ENCODE measurements around the gene CMYA5.
"Not testable (repeated sequence)": the region's sequence is repeated elsewhere in the genome, so short reads cannot be mapped to it uniquely, and the experiment has no call there.

CMYA5 gene

DNA sequence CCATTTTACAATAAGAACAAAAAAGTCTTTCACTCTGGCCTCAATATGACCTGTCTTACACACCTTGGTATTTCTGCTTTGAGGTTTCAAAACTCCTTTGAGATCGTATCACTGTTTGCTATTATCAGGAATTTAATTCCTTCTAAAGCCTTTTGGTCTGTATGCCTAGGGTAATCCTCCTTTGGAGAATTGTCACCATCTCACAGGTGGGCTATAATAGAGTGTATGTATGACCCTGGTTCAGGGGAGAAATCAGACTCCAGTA, 13.7 kb downstream of the CMYA5 start:
- DNase-seq, result no peak

DNA sequence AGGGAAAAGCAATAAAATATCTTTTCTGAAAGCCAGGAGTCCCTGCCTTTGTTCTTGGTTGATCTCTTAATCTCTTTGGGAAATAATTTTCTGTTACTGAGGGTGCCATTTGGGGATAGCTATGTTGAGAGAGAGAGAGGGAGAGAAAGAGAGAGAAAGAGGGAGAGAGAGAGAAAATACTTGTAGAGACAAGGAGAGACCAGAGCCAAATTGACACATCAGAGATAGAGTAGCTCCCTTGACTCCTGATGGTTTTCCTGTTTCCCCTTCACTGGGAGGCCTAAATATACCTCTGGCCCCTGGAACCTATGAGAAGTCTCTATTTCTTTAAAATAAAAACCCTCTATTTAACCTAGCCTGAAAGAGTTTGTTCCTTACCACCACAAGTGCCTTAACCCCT, 14.9 kb downstream of the CMYA5 start:
- no peak for DNase-seq

DNA sequence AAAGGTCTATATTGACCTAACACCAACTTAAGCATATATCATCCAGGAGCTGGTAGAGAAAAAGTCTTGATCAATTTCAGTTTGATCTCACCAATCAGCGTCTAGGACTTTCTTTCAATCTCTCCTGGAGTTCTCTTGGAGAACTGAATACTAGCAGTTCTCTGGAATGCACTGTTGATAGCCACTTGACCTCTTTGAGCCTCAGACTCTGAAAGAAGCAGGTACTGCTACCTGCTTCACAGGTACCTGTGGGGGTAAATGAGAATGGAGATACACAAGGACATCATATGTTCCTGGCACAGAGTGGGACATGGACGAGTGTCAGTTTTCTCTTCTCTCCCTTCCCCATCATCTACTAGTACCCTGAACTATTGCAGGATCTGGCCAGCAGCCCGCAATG, 16.0 kb downstream of the CMYA5 start:
- no peak for DNase-seq

DNA sequence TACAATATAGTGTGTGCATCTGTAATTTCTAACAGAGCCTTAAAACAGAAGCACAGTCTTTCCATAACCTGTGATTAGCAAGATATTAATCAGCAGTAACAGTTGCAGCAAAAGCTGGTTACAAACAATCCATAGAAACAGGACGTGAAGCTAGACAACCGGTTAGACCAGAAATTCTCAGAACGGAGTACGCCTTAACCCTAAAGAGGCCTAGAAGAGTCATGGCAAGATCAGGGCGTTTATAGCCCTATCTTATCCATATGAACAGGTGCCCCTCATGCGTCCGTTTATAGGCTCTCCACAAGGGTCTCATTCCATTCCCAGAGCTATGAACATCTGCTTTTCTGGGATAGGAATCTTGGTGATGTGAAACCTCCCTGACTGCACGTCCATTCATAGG, 16.7 kb downstream of the CMYA5 start:
- not testable (repeated sequence) for DNase-seq

DNA sequence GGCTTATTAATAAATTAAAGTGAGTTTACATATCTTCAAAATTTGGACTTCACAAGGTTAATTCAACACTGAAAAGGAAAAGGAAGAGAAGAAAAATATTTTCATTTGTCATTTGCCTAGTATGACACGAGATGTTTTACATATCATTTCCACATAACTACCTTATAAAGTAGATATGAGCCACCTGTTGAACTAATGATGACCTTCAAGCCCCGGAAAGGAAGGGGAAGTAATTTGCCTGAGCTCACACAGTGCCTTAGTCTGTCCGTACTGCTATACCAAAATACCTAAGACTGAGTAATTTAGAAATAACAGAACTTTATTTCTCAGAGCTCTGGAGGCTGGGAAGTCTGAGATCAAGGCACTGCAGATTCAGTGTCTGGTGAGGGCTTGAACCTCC, 17.9 kb downstream of the CMYA5 start:
- no peak for DNase-seq

DNA sequence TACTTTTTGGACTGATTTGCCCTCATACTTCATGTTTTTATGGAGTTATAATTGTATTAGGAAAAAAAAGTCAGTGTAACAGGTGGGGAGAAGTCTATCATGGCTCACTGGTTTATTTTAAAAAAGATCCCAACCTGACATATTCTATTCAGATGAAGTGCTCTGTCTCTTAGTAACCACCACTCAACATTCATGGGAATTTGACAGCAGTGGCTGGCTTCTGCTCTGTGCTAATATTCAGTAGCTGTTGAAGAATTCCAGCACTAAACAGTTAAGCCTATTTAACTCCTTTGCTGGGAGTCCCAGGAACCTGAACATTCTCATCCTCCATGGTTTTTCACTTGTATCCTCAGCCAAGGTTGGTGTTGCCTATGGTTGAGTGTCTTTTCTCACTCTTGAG, 23.1 kb downstream of the CMYA5 start:
- no peak for DNase-seq

DNA sequence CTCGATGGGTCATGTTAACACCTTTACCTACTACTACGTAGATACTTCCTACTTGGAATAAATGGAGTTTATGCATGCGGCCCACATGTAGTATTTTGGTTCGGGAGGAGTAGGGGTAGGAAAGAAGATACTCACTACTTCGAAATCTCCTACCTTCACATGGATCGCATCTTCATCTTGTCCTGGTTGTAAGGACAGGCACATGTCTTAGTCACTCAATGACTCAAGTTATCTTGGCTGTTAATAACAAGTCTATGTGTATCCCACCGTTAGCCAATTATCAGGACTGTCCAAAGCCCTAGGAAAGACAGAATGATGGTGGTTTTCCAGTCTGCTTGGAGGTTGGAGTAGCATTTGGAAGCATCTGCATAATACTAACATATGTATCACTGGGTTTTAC, 24.1 kb downstream of the CMYA5 start:
- DNase-seq, result no peak

DNA sequence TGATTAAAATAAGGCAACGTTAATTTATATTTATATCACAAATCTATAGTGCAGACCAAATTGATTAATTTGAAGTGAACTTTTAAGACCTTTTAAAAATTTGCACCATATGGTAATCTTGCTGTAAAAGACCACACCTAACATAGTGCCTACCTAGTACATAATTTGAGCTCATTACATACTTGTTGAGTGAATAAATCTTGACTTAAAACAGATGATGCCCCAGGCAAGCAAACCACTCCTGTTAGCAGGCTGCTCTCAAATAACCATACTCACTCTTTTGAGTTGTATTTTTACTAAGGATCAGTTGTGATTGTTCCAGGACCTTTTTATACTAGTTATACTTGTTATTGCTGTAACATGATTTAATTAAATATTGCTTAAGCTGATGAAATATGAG, 27.2 kb downstream of the CMYA5 start:
- DNase-seq, result no peak

DNA sequence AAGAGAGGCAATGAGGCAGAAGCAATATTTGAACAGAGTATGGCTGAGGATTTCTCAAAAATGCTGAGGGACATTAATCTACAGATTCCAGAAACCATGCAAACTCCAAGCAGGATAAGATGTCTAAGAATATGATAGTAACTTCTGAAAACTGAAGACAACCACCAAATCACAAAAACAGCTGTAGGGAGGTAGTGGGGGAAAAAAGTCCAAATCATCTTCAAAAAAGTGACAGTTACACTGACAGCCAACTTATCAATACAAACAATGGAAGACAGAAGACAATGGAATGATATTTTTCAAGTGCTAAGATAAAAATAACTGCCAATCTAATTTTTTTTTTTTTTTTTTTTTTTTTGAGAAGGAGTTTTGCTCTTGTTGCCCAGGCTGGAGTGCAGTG, 30.5 kb downstream of the CMYA5 start:
- DNase-seq, result no peak

DNA sequence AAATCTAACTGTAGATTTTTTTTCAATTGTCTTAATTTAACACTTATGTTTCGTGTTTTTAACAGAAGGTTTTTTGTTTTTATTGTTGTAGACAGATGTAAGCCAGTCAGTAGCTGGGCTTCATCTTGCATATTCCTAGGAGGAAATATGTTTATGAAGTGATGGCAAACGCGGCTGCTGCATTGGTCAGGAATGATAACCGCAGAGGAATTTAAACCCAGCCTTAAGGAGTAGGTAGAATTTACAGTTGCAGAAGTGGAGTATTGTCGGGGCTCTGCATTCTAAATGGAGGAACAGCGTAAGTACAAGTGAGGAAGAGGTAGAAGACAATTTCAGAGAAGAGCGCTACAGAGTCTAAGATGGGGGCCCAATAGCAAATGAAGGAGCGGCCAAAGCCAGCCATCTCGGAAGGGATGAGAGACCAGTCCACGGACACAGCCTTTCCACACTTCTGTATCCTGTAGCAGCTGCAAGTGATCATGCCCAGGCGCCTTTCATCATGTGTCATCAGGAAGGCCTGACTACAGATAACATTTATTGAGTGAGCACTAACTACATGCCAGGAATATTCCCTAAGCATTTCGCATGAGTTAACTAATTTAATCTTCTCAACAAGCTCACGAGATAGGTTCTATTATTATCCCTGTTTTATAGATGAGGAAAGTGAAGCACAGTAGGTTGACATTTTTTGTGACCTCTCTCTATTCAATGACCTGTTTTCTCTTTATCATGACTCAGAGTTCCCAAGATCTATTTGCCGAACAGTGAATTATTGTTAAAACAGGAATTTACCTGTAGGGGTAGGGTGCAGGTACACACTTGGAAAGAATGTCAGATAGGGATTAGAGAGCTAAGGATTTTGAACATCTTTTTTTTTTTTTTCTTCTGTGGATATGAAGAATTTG, 38.1 kb downstream of the CMYA5 start:
- no peak for DNase-seq

DNA sequence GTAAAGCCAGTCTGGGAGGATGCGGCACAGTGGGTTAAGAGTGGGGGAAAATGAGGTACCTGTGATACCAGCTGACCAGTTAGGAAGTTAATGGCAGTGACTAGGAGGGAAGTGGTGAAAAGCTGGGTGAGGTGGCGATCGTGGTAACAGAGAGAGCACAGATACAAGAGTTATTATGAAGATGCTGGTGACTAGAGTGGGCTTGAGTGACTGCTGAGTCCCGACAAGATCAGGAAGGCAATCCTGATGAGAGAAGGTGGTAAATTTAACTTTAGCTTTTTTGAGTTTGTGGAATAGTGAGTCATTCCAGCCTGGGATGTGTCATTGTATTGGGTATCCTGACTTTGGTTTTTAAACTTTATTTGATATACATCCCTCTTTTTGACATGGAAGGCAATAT, 38.8 kb downstream of the CMYA5 start:
- DNase-seq, result no peak

DNA sequence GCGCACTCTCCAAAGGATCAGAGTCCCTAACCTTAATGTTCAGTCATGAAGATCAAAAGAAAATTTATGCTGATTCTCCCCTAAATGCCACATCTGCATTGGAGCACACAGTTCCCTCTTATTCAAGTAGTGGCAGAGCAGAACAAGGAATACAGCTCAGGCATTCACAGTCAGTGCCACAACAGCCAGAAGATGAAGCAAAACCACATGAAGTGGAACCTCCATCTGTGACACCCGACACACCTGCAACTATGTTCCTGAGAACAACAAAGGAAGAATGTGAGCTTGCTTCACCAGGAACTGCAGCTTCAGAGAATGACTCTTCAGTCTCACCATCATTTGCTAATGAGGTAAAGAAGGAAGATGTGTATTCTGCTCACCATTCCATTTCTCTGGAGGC, 40.0 kb downstream of the CMYA5 start:
- DNase-seq, result no peak

DNA sequence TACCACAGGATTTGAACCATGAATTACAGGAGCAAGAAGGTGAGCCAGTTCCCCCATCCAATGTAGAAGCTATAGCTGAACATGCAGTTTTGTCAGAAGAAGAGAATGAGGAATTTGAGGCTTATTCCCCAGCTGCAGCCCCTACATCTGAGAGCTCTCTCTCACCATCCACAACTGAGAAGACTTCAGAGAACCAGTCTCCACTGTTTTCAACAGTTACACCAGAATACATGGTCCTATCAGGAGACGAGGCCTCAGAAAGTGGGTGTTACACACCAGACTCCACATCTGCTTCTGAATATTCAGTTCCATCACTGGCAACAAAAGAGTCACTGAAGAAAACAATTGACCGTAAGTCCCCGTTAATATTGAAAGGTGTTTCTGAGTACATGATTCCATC, 40.9 kb downstream of the CMYA5 start:
- no peak for DNase-seq

DNA sequence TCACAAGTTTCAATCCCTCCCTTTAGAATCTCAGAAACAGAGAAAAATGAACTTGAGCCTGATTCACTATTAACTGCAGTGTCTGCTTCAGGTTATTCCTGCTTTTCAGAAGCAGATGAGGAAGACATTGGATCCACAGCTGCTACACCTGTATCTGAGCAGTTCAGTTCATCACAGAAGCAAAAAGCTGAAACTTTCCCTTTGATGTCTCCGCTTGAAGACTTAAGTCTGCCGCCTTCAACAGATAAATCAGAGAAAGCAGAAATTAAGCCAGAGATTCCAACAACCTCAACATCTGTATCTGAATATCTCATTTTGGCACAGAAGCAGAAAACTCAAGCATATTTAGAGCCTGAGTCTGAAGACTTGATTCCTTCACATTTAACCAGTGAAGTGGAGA, 42.1 kb downstream of the CMYA5 start:
- DNase-seq, result no peak

DNA sequence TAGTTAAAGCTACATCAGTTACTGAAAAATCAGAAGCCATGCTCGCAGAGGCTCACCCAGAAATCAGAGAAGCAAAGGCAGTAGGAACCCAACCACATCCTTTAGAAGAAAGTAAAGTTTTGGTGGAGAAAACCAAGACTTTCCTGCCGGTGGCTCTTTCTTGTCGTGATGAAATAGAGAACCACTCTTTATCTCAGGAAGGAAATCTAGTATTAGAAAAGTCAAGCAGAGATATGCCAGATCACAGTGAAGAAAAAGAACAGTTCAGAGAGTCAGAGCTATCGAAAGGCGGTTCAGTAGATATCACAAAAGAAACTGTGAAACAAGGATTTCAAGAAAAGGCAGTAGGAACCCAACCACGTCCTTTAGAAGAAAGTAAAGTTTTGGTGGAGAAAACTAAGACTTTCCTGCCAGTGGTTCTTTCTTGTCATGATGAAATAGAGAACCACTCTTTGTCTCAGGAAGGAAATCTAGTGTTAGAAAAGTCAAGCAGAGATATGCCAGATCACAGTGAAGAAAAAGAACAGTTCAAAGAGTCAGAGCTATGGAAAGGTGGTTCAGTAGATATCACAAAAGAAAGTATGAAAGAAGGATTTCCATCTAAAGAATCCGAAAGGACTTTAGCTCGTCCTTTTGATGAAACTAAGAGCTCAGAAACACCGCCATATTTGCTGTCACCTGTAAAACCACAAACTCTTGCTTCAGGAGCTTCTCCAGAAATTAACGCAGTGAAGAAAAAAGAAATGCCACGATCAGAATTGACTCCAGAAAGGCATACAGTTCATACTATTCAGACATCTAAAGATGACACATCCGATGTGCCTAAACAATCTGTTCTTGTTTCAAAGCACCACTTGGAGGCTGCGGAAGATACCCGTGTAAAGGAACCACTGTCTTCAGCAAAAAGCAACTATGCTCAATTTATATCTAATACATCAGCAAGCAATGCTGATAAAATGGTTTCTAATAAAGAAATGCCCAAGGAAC, 47.2 kb downstream of the CMYA5 start:
- peak; percentile 27 for DNase-seq

DNA sequence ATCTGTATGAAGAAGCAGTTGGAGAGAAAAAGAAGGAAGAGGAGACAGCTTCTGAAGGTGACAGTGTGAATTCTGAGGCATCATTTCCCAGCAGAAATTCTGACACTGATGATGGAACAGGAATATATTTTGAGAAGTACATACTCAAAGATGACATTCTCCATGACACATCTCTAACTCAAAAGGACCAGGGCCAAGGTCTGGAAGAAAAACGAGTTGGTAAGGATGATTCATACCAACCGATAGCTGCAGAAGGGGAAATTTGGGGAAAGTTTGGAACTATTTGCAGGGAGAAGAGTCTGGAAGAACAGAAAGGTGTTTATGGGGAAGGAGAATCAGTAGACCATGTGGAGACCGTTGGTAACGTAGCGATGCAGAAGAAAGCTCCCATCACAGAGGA, 48.7 kb downstream of the CMYA5 start:
- no peak for DNase-seq

DNA sequence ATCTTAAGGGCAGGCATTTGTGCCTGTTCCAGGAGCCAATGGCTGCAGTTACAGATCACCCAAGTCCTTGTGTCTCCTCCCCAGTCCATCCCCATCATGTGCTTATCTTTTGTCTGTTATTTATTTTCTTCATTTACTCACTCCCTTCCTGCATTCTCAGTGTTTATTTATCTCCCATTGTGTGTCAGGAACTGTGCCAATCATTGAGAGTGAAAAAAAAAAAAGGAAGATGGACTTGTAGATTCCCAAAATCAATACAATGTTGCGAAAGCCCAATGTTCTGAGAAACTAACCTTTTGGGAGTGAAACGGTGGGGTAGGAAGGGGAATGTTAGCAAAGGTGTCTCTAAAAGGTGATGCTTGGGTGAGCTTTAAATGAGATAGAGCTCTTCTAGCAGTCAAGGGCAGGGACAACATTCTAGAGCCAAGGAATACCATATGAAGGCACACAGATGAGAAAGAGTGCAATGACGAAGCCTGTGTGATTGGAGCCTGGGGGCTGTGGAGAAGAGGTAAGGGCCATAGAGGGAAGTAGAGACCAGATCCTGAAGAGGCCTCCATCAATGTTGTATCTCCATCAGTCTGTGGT, 53.0 kb downstream of the CMYA5 start:
- no peak for DNase-seq

DNA sequence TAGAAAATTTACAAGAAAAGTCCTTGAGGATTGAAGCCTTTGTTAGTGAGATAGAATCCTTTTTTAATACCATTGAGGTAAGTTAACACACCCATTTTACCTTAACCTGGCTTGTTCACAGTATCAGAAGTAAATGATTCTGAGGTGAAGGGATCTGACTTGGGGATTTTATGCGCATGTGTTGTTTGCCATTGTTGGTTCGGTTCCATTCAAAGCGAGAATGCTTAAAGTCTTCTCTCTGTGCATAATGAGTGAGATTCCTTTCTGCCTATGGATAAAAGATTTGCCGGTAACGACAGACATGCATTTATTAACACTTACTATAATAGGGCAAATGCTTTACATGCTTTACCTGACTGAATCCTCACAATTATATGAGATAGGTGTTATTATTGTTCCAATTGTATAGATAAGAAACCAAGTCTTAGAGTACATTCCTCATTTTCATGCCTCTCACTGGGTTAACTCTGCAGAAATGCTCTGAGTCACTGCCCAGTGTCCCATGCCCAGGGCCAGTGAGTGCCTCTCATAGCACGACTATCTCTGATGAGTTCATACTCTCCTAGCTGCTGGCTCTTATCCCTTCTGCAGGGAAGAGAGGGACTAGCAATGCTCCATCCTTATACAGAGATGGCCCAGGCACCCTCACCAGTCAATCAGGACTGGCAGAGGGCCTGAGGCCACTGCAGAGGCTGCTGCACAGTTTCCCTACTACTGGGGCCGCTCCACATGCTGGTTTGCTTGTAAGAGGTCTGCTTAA, 54.4 kb downstream of the CMYA5 start:
- DNase-seq, result no peak

DNA sequence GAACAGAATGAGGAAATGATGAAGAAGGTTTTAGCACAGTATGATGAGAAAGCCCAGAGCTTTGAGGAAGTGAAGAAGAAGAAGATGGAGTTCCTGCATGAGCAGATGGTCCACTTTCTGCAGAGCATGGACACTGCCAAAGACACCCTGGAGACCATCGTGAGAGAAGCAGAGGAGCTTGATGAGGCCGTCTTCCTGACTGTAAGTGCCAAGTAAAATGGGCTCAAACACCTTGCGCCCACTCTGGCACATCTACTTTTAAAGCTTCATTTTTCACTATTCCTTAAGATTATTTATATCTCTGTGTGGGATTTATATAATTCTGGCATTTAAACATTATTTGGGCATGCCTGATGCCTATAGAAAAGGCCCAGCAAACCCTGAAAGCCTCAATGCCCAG, 55.6 kb downstream of the CMYA5 start:
- DNase-seq, result no peak

DNA sequence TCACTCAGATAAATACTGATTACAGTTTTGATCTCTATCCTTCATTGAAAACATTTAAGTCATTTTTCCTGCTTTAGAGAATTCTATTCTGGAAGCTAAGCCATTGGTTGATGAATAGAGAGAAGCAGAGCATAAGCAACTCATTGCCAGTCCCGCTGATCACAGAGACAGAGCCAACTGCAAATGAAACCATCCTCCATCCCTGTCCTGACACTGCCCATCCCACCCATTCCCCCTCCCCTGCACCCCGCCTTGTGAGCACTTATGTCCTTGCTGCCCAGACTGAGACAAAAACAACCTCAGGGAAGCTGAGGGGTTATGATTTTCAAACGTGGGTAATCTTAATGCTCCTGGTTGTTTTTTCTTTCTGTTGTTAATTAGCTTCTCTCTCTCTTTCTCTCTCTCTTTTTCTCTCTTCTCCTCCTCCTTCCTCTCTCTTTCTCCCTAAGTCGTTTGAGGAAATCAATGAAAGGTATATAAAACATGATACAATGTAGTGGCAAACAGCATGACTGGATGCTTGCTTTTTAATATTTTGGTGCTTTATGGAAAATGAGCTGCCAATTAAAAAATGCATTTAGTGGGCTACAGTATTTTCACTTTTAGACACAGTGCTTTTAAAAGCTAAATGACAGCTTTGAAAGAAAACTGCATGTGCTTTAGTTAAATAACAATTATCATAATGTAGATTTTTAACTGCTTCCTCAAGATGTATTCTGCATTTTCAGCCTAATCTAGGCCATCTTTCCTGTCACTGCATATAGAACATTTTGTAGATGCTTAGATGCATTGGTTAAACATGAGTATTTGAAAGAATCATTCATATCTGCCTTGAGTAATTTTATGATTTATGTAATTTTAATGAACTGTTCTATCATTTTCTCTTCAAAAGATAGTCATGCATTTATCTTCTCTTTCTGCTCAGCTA, 57.3 kb downstream of the CMYA5 start:
- DNase-seq, result no peak

DNA sequence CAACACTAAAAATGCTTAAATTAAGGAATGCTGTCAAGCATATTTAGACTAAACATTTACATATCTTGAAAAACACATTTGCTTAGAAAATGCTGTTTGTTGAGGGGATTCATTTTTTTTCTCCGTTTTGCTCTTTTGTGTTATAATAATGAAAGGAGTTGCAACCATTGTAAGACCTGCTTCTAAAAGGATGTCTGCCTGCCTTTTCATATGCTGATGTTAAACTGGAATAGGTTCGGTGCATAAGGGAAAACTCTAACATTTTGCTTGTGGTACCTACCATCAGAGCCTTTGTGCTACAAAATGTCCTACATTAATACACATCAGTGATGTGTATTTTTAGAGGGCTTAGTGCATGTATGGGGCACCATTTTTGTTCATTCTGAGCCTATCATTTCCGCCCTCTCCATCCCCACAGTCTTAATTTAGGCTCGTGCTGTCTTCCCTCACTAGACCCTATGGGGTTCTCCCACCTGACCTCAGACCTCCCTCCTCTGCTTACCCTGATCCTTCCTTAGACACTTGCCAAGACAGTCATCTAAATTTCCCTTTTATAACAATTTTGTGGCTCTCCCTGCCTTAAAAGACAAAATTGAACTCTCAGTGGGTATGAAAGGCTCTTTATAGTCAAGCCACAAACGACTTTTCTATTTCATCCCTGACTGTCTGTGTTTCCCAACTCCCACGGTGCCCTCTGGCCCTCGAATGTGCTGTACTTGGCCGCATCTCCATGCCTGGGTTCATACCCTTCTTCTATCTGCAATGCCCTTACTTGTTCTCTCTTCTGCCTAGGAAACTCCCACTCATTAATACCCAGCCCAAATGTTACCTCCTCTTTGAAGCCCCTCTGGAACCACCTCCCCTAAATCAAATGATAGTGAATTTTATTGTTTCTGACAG, 61.2 kb downstream of the CMYA5 start:
- DNase-seq, result no peak
